Left hindlimb (tissue), 1 donor: Measurements from ENCODE around the gene TNFRSF14.
"Not testable (repeated sequence)": the region's sequence is repeated elsewhere in the genome, so short reads cannot be mapped to it uniquely, and the experiment has no call there.

Experiments used
- DNase-seq: peaks from one replicate; pipeline ENCODE4 v3.0.0-alpha.2; 2018

Gene TNFRSF14

DNA sequence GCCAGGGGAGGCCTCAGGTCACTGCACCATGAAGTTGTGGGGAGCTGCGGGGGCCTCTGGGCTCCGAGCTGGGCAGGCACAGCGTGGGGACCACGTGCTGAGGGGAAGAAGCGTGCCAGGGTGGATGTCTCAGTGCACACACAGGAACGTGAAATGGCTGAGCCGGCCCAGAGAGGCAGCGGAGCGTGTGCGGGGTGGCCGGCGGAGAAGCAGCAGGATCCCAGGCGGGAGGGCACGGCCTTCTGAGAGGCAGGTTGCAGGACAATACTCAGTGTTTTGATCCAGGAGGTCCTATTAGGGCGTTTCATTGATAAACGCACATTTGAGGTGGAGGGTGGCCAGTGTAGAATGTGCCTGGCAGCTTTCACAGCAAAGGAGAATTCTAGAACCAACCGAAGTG lies 12.9 kb downstream of the TNFRSF14 start:
- no peak for DNase-seq

DNA sequence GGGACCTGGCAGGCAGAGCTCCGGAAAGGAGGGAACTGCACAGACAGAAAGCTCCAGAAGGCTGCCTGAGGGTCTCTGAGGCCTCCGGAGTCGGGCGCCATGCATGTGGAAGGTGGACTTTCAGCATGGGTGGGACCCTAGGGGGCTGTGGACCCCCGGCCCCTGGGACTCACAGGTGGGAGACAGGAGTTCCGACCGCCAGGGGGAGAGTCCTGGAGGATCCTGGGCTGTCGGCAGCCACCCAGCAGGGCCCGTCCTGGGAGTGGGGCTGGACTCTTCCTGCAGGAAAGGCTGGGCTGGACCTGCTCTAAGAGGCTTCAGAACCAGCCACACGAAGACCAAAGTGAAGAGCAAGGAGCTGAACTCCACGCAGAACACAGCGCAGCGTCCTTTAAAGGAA lies 13.5 kb downstream of the TNFRSF14 start:
- DNase-seq = not testable (repeated sequence)

DNA sequence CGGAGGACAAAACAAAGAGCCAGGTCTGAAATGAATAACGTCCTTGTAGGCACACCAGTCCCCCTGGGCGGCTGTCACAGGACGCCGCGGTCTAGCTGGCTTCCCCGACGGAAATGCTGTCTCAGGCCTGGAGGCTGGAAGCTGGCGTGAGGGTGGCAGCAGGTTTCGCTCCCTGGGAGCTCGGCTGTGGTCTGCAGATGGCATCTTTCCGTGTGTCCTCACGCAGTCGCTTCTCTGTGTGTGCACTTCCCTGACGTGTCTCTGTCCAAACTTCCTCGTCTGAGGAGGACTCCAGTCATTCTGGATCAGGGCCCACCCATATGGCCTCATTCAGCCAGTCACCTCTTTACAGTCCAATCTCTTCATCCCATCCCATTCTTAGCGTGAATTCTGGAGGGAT lies 14.2 kb downstream of the TNFRSF14 start:
- DNase-seq = no peak

DNA sequence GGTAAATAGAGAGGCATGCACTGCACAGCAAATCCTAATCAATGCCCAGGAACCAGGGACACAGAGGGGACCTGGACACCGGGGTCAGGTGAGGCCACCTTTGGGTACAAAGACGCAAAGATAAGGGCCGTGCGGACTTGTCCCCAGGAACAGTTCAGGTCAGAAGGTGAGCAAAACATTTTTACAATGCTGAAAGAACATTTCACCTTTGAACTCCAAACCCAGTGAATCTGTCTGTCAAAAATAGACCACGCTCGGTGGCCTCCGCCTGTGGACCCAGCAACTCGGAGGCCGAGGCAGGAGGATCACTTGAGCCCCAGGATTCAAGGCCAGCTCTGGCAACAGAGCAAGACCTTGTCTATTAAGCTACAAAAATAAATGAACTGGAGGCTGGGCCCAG lies 15.2 kb downstream of the TNFRSF14 start:
- no peak for DNase-seq

DNA sequence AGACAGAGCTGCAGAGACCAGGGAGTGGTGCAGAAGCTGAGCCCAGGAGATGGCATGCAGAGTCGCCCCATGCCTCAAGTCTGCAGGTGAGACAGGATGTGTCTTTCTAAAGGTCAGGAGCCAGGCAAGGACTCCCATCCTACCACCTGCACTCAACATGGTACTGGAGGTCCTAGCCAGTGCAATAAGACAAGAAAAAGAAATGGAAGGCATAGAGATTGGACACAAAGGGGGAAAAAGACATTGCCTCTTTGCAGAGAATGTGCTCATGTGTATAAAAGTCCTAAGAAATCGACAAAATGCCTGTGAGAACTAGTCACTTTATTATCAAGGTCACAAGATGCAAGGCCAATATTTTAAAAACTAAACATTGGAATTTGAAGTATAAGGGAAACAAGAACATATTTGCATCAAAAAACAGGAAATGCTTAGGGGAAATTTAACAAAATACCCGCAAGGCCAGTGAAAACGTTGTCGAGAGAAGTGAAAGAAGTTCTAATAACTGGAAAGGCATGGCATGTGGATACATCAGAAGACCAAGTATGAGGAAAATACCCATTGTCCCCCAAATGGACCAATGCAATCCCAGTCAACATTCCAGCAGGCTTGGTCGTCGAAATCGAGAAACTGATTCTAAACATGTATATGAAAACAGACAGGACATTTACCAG lies 17.2 kb downstream of the TNFRSF14 start:
- no peak for DNase-seq

DNA sequence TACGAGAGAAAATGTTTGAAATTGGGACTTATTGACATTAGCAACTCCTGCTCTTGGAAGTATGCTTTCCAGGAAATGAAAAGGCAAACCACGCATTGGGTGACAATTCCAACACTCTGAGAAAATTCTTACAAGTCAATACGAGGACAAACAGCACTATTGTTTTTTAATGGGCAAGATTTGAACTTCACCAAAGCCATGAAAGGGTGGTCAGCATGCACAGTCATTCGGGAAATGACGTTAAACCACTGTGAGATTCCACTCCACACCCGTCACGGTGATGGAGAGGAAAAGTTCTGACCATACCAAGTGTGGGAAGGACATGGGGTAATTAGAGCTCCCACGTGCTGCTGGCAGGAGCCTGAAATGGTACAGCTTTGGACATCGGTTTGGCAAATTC lies 18.2 kb downstream of the TNFRSF14 start:
- no peak for DNase-seq

DNA sequence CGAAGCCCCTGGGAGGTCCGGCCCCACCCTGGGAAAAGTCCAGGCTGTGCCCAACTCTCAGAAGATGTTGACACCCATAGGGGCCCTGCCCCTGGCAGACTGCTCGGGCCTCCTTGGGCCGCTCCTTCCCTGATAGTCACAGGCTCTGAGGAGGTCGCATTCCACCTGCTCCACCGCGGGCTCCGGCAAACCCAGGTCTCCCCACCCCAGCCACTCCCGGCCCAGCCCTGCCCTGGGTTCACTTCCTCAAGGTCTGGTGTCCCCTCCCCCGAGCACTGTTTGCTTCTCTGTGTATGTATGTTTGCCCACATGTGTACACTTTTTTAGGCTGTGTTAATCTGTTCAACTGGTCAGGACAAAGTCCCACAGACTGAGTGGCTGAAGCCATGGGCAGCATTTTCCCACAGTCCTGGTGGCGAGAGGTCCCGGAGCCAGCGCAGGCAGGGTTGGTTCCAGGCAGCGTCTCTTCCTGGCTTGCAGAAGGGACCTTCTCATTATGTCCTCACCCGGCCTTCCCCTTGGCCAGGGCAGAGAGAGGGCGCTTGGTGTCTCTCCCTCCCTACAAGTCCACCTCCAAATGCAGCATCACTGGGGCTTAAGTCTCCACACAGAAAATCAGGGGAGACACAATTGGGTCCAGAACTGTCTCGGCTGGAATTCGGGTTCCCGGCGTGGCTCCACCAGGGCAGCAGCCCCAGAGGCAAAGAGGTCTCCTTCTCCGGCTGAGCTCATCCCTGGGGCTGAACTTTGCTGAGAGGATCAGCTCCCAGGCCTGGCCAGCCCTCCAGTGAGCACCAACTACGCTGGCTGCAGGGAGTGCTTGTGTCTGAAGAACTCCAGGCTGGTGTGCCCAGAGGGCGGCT lies 19.9 kb downstream of the TNFRSF14 start:
- DNase-seq = no peak

DNA sequence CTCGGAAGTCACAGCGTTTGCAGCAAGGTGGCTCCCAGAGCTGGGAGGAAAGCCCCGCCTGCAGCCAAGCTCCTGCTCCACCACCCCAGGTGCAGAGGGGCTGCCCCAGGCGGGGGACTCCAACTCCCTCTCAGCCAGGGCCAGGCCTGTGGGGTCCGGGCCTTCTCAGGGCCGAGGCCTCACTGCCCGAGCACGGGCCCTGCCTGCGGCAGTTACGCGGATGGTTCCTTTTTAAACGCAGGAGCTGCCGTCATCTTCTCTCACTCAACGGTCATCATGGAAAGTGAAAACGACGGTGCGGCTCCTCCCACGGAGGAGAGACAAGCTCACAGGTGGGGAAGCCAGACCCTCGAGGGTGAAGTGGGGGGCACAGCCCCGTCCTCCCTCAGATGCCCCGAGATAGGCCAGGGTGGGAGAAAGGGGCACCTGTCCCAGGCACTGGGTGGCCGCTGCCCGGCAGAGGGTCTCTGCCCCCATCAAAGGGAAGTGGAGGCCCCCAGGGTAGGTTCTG lies 21.4 kb downstream of the TNFRSF14 start:
- DNase-seq = not testable (repeated sequence)

DNA sequence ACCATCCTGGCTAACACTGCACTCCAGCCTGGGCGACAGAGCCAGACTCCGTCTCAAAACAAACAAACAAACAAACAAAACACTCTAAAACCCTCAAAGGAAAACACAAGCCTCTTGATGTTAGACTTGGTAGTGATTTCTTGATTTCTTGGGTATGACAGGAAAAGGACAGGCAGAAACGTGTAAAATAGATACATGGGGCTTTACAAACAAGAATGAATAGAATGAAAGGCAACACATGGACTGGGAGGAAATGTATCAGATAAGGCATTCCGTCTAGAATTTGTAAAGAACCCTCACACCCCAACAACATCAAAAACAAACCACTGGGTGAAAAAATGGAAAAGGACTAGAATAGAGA lies 22.6 kb downstream of the TNFRSF14 start:
- no peak for DNase-seq

DNA sequence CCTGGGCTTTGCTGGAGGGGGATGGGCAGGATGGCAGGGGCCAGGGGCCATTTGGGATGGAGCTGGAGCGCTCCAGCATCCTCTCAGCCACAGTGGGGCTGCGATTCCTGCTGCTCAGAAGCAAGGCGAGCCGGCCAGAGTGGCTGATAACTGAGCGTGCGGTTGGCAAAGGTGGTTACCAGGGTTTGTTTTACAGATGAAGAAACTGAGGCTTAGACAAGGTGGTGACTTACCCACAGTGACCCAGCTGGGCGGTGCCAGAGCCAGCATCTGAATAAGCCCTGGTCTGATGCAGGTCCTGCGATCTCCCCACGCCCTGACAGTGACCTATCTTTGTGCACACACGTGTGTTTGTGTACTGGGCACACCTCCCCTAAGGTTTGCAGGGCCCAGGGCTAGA lies 24.5 kb downstream of the TNFRSF14 start:
- no peak for DNase-seq

DNA sequence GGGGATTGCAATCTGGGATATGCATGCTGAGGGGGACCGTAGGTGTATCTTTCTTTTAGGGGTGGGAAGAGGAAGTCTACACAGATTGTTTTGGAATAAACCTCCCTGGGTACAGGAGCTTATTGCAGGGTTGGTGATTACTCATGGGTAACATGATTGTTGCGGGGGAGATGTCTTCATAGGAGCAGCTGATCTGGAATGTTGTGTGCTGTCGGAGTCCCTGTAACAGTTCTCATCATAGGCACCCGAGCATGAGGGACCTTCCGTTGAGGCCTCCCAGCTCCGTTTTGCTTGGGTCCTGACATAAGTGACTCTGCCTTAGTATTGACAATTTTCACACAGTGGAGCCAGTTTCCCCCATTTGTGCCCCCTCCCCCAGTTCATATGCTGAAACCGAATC lies 26.2 kb downstream of the TNFRSF14 start:
- DNase-seq = no peak

DNA sequence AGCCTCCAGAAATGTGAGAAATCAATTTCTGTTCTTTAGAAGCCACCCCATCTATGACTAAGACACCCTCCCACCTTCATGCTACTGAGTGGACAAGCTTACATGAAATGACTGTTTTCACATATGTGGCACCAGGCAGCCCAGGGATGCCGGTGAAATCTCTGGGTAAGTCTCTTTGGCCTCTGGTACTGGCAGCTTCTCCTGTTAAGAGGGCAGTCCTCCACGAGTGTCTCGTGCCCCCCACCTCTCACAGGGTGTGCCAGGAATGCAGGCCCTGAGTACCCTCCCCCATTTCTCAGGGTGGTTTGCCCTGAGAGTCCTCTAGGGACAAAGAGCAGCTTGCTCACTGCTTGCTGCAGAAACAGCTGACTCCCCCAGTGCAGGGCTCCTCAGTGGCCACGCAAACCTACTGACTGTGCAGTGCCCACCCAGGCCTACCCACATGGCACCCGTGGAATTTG lies 27.2 kb downstream of the TNFRSF14 start:
- no peak for DNase-seq

DNA sequence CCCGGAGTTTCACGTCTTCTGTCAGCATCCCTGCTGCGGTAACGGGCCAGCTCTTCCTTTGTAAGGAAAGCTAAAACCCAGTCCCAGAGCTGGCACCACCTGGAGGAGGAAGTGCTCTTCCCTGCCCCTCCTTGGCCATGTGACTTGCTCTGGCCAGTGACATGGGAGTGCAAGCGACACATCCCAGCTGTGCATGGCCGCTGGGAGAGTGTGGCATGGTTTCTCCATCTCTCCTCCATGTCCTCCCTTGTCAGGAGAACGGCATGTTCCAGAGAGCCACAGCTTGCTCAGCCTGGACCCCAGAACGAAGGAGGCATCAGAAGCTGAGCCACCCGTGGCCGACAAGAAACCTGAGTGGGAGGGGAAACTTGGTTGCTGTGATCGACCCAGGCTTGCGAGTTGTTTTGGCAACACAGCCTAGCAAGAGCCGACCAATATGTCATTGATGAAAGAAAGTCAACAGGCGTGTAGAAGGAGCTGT lies 27.7 kb downstream of the TNFRSF14 start:
- DNase-seq = no peak

DNA sequence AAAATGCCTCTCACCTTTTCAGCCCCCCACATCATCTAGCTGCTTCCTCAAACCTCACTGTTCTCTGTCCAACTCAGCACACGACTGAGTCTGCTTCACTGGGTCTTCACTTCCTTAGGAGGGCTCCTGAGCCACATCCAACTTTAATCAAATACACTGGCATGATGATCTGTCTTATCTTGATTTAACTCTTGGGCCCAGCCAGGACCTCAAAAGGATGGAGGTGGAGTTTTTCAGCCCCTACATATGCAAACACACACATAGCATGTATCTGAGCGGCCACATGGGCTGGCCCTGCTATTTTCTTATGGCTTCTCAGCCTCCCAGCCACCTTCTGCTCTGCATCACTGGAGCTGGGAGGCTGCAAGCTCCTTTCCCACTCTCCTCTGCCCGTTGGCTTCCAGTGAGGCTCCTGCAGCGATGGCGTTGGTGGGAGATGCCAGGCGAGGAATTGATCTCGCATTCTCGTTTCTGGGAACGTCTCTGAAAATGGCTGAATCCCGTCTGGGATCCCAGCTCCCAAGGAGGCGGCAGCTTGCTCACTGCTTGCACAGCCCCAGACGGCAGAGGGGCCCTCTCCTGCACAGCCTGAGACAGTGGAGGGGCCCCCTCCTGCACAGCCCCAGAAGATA lies 28.6 kb downstream of the TNFRSF14 start:
- no peak for DNase-seq

DNA sequence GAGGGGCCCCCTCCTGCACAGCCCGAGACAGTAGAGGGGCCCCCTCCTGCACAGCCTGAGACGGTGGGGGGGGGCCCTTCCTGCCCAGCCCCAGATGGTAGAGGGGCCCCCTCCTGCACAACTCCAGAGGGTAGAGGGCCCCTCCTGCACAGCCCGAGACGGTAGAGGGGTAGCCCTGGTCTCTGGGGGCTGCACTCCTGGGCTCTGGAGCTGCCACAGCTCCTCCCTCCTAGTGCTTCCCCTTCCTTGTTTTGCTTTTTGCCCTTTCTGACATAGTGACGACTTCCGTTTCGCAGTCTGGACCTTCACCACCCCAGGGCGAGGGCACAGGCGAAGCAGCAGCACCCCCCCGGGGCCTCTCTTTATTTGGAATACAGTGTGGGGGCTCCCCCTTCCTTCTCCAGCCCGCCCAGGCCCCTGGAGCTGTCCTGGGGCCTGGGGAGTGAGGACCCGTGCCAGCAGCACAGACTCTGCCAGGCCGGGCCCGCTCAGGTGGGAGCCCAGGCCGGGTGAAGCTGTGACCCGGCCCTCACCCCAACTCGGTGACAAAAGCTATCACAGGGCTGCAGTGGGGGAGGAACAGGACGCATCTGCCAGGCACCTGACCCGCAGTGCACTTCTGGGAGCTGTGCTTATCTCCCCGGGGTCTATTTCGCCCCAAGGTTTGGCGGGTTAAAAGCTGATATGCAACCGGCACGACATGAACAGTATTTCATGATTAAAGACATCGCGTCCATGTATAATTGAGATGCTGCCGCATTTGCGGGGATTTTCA lies 29.3 kb downstream of the TNFRSF14 start:
- DNase-seq = peak; percentile 63

DNA sequence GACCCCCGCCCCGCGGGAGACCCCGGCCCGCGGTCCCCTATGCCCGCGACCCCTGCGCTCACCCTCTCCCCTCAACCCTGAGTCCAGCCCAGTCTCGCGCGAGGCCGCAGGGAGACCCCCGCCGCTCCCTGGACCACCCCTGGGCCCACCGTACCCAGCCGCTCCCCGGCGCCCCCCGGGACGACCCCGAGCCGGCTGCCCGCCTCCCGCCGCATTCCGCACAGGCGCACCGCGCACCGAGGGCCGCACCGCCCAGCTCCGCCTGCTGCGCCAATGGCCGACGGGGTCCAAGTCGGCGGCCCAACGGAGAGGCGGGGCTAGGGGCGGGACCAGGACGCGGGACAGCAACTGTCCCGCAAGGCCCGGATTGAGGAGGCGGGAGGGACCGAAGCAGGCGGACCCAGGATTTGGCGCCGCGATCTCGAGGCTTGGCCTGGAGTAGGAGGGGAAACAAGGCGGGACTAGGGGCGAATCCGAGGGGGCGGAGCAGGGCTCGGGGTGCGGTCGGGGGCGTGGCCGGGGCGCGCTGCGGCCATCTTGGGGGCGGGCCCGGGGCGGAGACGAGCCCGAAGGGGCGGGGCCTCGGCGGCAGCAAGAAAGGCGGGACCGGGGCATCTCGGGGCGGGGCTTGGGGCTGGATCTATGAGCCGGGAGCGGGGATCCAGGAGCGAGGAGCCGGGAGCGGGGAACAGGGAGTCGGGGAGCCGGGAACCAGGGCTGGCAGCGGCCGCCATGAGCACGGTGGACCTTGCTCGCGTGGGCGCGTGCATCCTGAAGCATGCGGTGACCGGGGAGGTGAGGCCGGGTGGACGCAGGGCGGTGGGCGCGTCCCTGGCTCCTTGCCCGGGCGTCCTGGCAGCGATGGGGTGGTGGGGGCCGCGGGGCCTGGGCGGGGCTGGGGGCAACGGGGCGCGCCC lies 30.2 kb downstream of the TNFRSF14 start, which contains the start of gene PRXL2B:
Gene PRXL2B (plus strand): TSS at position 624 of the 917 bp plus-strand sequence. CDS start 109 bp downstream, at position 733.
- peak; percentile 100 for DNase-seq

DNA sequence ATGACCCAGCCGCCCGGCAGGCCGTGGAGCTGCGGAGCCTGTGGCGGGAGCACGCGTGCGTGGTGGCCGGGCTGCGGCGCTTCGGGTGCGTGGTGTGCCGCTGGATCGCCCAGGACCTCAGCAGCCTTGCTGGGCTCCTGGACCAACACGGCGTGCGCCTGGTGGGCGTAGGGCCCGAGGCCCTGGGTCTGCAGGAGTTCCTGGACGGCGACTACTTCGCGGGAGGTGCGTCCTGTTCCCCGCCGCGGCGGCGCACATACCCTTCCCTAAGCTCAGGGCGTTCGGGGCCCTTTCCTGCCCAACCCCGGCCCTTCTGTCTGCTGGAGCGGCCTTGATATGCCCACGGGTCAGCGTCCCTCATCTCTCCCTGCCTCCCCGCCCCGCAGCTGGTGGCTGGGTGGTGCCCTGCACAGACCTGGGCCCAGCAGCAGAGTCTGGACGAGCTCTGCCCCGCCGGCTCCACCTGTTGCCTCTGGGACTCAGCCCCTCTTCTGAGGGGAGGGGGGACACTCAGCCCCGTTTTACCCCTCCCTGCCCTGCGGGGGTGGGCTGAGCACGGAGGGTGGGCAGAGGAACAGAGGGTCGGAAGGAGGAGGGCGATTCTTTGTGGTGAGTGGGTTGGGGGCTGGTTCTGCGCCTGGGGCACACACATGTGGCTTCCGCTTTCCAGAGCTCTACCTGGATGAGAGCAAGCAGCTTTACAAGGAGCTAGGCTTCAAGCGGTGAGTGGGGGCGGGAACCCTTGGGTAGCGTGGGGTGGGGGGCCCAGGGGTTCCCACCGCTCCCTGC lies 31.1 kb downstream of the TNFRSF14 start:
- DNase-seq = no peak

DNA sequence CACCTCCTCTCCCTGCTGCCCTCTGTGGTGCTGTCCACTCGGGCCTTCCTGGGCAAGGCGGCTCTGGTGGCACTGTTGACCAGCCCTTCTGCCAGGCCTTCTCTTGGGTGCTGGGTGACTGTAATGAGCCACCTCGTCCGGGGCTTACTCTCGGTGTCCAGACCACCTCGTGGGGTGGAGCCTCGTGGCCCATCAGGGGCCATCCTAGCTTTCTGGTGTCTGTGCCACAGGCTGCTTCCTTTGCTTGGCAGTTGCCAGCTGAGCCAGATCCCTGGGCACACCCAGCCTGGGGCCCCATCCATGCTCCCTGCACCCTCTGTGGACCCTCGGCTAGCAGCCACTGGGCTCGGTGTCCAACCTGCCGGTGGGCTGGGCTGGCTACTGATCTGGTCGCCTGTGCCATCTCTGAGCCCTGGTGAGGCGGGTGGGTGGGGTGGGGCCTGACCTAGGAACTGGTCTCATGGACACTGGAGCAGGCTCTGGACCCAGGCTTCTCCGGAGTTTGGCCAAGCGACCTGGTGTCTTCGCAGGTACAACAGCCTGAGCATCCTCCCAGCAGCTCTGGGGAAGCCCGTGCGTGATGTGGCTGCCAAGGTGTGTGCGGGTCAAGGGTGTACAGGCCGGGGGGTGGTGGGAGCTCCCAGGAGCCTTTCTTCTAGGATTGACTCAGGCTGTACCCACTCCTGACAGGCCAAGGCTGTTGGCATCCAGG lies 31.8 kb downstream of the TNFRSF14 start:
- no peak for DNase-seq

DNA sequence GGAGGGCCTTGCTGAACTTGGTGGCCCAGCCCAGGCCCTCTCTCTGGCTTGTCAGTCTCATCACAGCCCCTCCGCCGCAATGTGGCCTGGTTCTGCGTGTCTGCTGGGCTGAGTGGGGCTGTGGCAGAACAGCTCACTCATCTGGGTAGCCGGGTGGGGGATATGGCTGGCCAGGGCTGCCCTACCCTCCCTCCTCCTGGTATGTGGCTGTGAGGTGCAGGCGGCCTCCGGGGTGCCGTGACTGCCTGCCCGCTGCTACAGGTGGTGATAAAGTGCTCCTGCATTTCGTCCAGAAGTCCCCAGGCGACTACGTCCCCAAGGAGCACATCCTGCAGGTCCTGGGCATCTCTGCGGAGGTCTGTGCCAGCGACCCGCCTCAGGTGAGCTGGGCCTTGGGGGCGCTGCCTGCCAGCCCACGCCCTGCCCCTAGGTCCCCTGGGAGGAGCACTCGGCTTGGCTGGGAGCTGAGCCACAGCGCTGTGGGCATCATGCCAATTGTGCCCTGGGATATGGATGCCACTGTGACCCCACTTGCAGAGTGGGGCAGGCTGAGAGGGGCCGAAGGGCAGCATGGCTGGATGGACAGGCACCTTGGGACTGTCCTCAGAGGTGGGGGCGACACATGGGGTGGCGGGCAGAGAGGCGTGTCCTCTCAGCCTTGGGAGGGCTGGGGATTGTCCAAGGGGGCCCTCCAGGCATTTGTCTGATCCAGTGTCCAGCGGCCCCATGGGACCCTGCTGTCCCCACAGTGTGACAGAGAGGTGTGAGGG lies 32.7 kb downstream of the TNFRSF14 start:
- no peak for DNase-seq
